Bronchial epithelial cell (primary cell): ENCODE measurements around the gene LAMA3. TPM values are rescaled to one million over a fixed set of nuclear protein-coding genes. Genes with fewer than 3 reads are reported as not detected.
"Not testable (repeated sequence)": the region's sequence is repeated elsewhere in the genome, so short reads cannot be mapped to it uniquely, and the experiment has no call there.

Experiments
- DNase-seq: peaks from one replicate; pipeline ENCODE4 v3.0.0-alpha.2; 2010; ENCODE audit warnings: low read depth
- FAIRE-seq: peaks from 2 replicates; lab custom pipeline; 2011; peaks lifted over from hg19 to GRCh38; lab: Jason Lieb, UNC
- H3K27me3 ChIP-seq: 2 replicates; pipeline ENCODE4 v1.5.1; 2011; ENCODE audit warnings: low read length; ENCODE audit not compliant: control insufficient read depth, insufficient read depth
- H3K36me3 ChIP-seq: 2 replicates; pipeline ENCODE4 v1.5.1; 2011; ENCODE audit warnings: low read length; ENCODE audit not compliant: control insufficient read depth, insufficient read depth
- H3K4me3 ChIP-seq: 2 replicates; pipeline ENCODE4 v1.5.1; 2011; ENCODE audit warnings: mild to moderate bottlenecking, low read depth, low read length, control low read depth
- CTCF ChIP-seq: IDR thresholded peaks from 2 replicates; pipeline ENCODE4 v1.5.1; 2011; ENCODE audit warnings: mild to moderate bottlenecking, moderate library complexity, low read length, control low read depth, inconsistent platforms; ENCODE audit not compliant: insufficient read depth, severe bottlenecking
- total RNA-seq: library from RNA; depleted of rRNA; stranded (reverse); fragments of >200 nt; gene quantifications from 2 replicates; pipeline ENCODE4 v1.2.1, GENCODE V29; 2014

Gene LAMA3
- total RNA-seq, 1 donor from 2014 or later = 531 TPM

GRCh38 chr18:23712445-23712844, 23.2 kb downstream of the LAMA3 start:
- DNase-seq (peak; percentile 38), FAIRE-seq (no peak)
- Histone ChIP-seq H3K27me3 (no peaks in the 10 kb centered on the region), H3K36me3 (no peaks in the 10 kb centered on the region), H3K4me3 (no peak overlapping the region)
- TF ChIP-seq CTCF = no peak

GRCh38 chr18:23714576-23714975, 25.3 kb downstream of the LAMA3 start:
- Histone ChIP-seq H3K4me3 (no peak overlapping the region), H3K36me3 (no peaks in the 10 kb centered on the region), H3K27me3 (no peaks in the 10 kb centered on the region)
- FAIRE-seq (no peak), DNase-seq (no peak)
- TF ChIP-seq CTCF = no peak

GRCh38 chr18:23716079-23716478, 26.8 kb downstream of the LAMA3 start:
- DNase-seq = peak; percentile 90
- not testable (repeated sequence) for H3K36me3 ChIP-seq, H3K27me3 ChIP-seq, H3K4me3 ChIP-seq, FAIRE-seq

- TF ChIP-seq CTCF = no peak
- no peaks in the 10 kb centered on the region for H3K36me3 ChIP-seq
- DNase-seq (peak; percentile 90), FAIRE-seq (no peak)
- H3K4me3 ChIP-seq = no peak overlapping the region
- no peaks in the 10 kb centered on the region for H3K27me3 ChIP-seq
Observed at GRCh38 chr18:23716516-23716915, 27.3 kb downstream of the LAMA3 start.

GRCh38 chr18:23716966-23717365, 27.7 kb downstream of the LAMA3 start:
- H3K27me3 ChIP-seq = no peaks in the 10 kb centered on the region
- no peaks in the 10 kb centered on the region for H3K36me3 ChIP-seq
- no peak for TF ChIP-seq CTCF
- DNase-seq = peak; percentile 92
- H3K4me3 ChIP-seq = no peak overlapping the region
- no peak for FAIRE-seq

GRCh38 chr18:23718243-23718720, 29.0 kb downstream of the LAMA3 start:
- no peaks in the 10 kb centered on the region for H3K36me3 ChIP-seq

More at GRCh38 chr18:23718243-23718720, 29.0 kb downstream of the LAMA3 start:
- DNase-seq (peak; percentile 67), FAIRE-seq (no peak)
- H3K4me3 ChIP-seq = no peak overlapping the region
- H3K27me3 ChIP-seq = no peaks in the 10 kb centered on the region
- no peak for TF ChIP-seq CTCF
